BJ (cell line): ENCODE results near the gene TRPC4AP. TPM values are rescaled to one million over a fixed set of nuclear protein-coding genes. Genes with fewer than 3 reads are reported as not detected.

ENCODE experiments used
- CTCF ChIA-PET: fragments of 350-600 bp; formaldehyde crosslinking; extraction: SDS; loops from one replicate; lab custom pipeline; 2021; ENCODE audit warnings: antibody characterized with exemption, inconsistent platforms; lab: Yijun Ruan, JAX
- POLR2A ChIA-PET: fragments of 300-600 bp; sonication (Branson Sonifier 250); formaldehyde crosslinking; extraction: SDS; loops from one replicate; lab custom pipeline; 2021; ENCODE audit warnings: antibody characterized with exemption; lab: Charles Lee
- DNase-seq: peaks from one replicate; pipeline ENCODE4 v3.0.0-alpha.2; 2011; ENCODE audit warnings: low read depth
- H3K27me3 ChIP-seq: 2 replicates; pipeline ENCODE4 v1.6.0; 2011; ENCODE audit warnings: low read length; ENCODE audit not compliant: control insufficient read depth, insufficient read depth
- H3K36me3 ChIP-seq: 2 replicates; pipeline ENCODE4 v1.5.1; 2011; ENCODE audit warnings: low read length; ENCODE audit not compliant: control insufficient read depth, insufficient read depth
- H3K4me3 ChIP-seq: 2 replicates; pipeline ENCODE4 v1.5.1; 2011; ENCODE audit warnings: low read depth, mild to moderate bottlenecking, control low read depth, low read length
- CTCF ChIP-seq: IDR thresholded peaks from 2 replicates; pipeline ENCODE4 v1.5.1; 2011; ENCODE audit warnings: low read depth, mild to moderate bottlenecking, control low read depth, inconsistent platforms, low read length, moderate library complexity; ENCODE audit not compliant: insufficient read depth
- polyA plus RNA-seq: library from polyadenylated mRNA; depleted of rRNA; stranded (reverse); fragments of >200 nt; gene quantifications from 2 replicates; pipeline ENCODE4 v1.2.3, GENCODE V29; 2011

The TRPC4AP gene
- polyA plus RNA-seq, 1 experiment = 111 TPM

GRCh38 chr20:35021063-35021462 lies 71.5 kb downstream of the TRPC4AP start:
- CTCF ChIA-PET = interaction anchor here (1.2 kb wide), 2 partner anchors 62 to 147 kb away, joined by 3 read pairs; no protein-coding TSS in a partner anchor
- POLR2A ChIA-PET = no interaction called here
- DNase-seq = no peak

GRCh38 chr20:35020108-35020928 lies 72.3 kb downstream of the TRPC4AP start:
- Histone ChIP-seq H3K36me3 (peaks cover 20% of the 10 kb centered on the region), H3K27me3 (no peaks in the 10 kb centered on the region), H3K4me3 (no peak overlapping the region)
- CTCF ChIA-PET = interaction anchor here (1.2 kb wide), 2 partner anchors 63 to 146 kb away, joined by 3 read pairs; no protein-coding TSS in a partner anchor
- no peak for DNase-seq
- POLR2A ChIA-PET = no interaction called here
- TF ChIP-seq CTCF = no peak

More at GRCh38 chr20:35021063-35021462, 71.5 kb downstream of the TRPC4AP start:
- Histone ChIP-seq H3K27me3 (no peaks in the 10 kb centered on the region), H3K4me3 (no peak overlapping the region), H3K36me3 (peaks cover 16% of the 10 kb centered on the region)
- TF ChIP-seq CTCF = no peak

- peaks cover 25% of the 10 kb centered on the region for H3K36me3 ChIP-seq
- POLR2A ChIA-PET = no interaction called here
These were observed 73.8 kb downstream of the TRPC4AP start for GRCh38 chr20:35018590-35019371.

GRCh38 chr20:35017099-35017835 lies 75.3 kb downstream of the TRPC4AP start:
- DNase-seq = no peak
- ChIA-PET CTCF (interaction anchor here (0.8 kb wide), 1 partner anchor 143 kb away, joined by 3 read pairs; no protein-coding TSS in a partner anchor), POLR2A (no interaction called here)
- H3K27me3 ChIP-seq = no peaks in the 10 kb centered on the region
- peaks cover 34% of the 10 kb centered on the region for H3K36me3 ChIP-seq
- no peak for TF ChIP-seq CTCF
- H3K4me3 ChIP-seq = no peak overlapping the region

More at GRCh38 chr20:35018590-35019371, 73.8 kb downstream of the TRPC4AP start:
- H3K4me3 ChIP-seq = no peak overlapping the region
- CTCF ChIA-PET = interaction anchor here (0.8 kb wide), 1 partner anchor 20 kb away, joined by 3 read pairs; no protein-coding TSS in a partner anchor
- no peak for DNase-seq
- H3K27me3 ChIP-seq = no peaks in the 10 kb centered on the region
- TF ChIP-seq CTCF = no peak

GRCh38 chr20:35015863-35016193 lies 76.8 kb downstream of the TRPC4AP start:
- POLR2A ChIA-PET = no interaction called here
- DNase-seq = no peak
- peaks cover 35% of the 10 kb centered on the region for H3K36me3 ChIP-seq

More at GRCh38 chr20:35015863-35016193, 76.8 kb downstream of the TRPC4AP start:
- no peak for TF ChIP-seq CTCF
- CTCF ChIA-PET = no interaction called here
- H3K4me3 ChIP-seq = no peak overlapping the region
- H3K27me3 ChIP-seq = no peaks in the 10 kb centered on the region
